Naive B cell (primary cell): ENCODE data around the gene WDFY1. TPM values are rescaled to one million over a fixed set of nuclear protein-coding genes. Genes with fewer than 3 reads are reported as not detected.

Experiments used
- ATAC-seq, 2 donors: fragments of 150-1000 bp; cut with Tn5 transposase; 2 replicates each; pipeline ENCODE4 v1.10.0; 2021; ENCODE audit warnings: low read depth in 2 of 2, mild to moderate bottlenecking in 2 of 2, moderate library complexity in 2 of 2
- DNase-seq: peaks from one replicate; pipeline ENCODE4 v3.0.0; 2022
- H3K27ac Mint-ChIP-seq, 6 donors: one replicate each; pipeline ENCODE4 v1.8.0; 2020 to 2022; ENCODE audit warnings: mild to moderate bottlenecking in 6 of 6, mixed read lengths in 6 of 6, moderate library complexity in 5 of 6, inconsistent platforms in 2 of 6
- H3K27me3 Mint-ChIP-seq, 3 donors: one replicate each; pipeline ENCODE4 v1.8.0; 2021 to 2022; ENCODE audit warnings: mixed read lengths in 3 of 3, mild to moderate bottlenecking in 1 of 3
- H3K36me3 Mint-ChIP-seq, 2 donors: one replicate each; pipeline ENCODE4 v1.8.0; 2020 to 2022; ENCODE audit warnings: mixed read lengths in 2 of 2, inconsistent platforms in 1 of 2, mild to moderate bottlenecking in 1 of 2
- H3K4me1 Mint-ChIP-seq, 3 donors: one replicate each; pipeline ENCODE4 v1.8.0; 2020 to 2022; ENCODE audit warnings: mixed read lengths in 3 of 3, inconsistent platforms in 1 of 3, mild to moderate bottlenecking in 1 of 3, moderate library complexity in 1 of 3
- H3K4me3 Mint-ChIP-seq, 8 donors: one replicate each; pipeline ENCODE4 v1.8.0; 2020 to 2022; ENCODE audit warnings: mild to moderate bottlenecking in 8 of 8, mixed read lengths in 8 of 8, moderate library complexity in 8 of 8, inconsistent platforms in 2 of 8
- H3K9me3 Mint-ChIP-seq, 7 donors: one replicate each; pipeline ENCODE4 v1.8.0; 2020 to 2022; ENCODE audit warnings: mixed read lengths in 7 of 7, mild to moderate bottlenecking in 5 of 7, inconsistent platforms in 2 of 7, moderate library complexity in 1 of 7
- polyA plus RNA-seq, 6 donors: library from polyadenylated mRNA; unstranded; fragments of 300-500 nt; fragmentation: Illumina TruSeq; gene quantifications; one replicate each; pipeline ENCODE4 v1.2.3, GENCODE V29; 2021; ENCODE audit warnings: low read depth in 6 of 6

The WDFY1 gene
- polyA plus RNA-seq, 6 donors from 2014 or later: 12.6 to 39.2 (median 25.3) TPM

GRCh38 chr2:223934870-223935269 lies 10.3 kb downstream of the WDFY1 start:
- ATAC-seq: no peak
- peaks cover 0 to 8% (median 6%) of the 10 kb centered on the region in 7 donors for H3K9me3 Mint-ChIP-seq
- peaks cover 0 to 6% of the 10 kb centered on the region in 2 donors for H3K36me3 Mint-ChIP-seq
- no peak for DNase-seq
- H3K4me3 Mint-ChIP-seq: no peak overlapping the region
- H3K4me1 Mint-ChIP-seq: peaks cover 16 to 49% (median 42%) of the 10 kb centered on the region in 3 donors
- H3K27me3 Mint-ChIP-seq: no peaks in the 10 kb centered on the region
- no peak overlapping the region for H3K27ac Mint-ChIP-seq

- no peak overlapping the region for H3K4me3 Mint-ChIP-seq
- H3K27me3 Mint-ChIP-seq: no peaks in the 10 kb centered on the region
- peak overlapping the region in 4 of 6 donors; percentile 20 to 62 (median 51) for H3K27ac Mint-ChIP-seq
- H3K36me3 Mint-ChIP-seq: peaks cover under 1 to 5% of the 10 kb centered on the region in 2 donors
- ATAC-seq (no peak), DNase-seq (no peak)
- H3K4me1 Mint-ChIP-seq: peaks cover 11 to 50% (median 33%) of the 10 kb centered on the region in 3 donors
- H3K9me3 Mint-ChIP-seq: peaks cover 0 to under 1% (median 0%) of the 10 kb centered on the region in 7 donors
These were observed 12.0 kb downstream of the WDFY1 start for GRCh38 chr2:223932816-223933800.

GRCh38 chr2:223930103-223930976 lies 14.8 kb downstream of the WDFY1 start:
- Mint-ChIP-seq H3K27me3 (no peaks in the 10 kb centered on the region), H3K27ac (peak overlapping the region in 3 of 6 donors; percentile 60 to 72 (median 63)), H3K4me3 (peak overlapping the region in 1 of 8 donors; percentile 35), H3K36me3 (peaks cover 6 to 11% of the 10 kb centered on the region in 2 donors), H3K4me1 (peaks cover 16 to 60% (median 29%) of the 10 kb centered on the region in 3 donors), H3K9me3 (peaks cover 0 to 17% (median 0%) of the 10 kb centered on the region in 7 donors)
- no peak for ATAC-seq
- DNase-seq: no peak

- H3K4me3 Mint-ChIP-seq: peak overlapping the region in 3 of 8 donors; percentile 15 to 40 (median 25)
- H3K27ac Mint-ChIP-seq: peak overlapping the region in 4 of 6 donors; percentile 31 to 72 (median 48)
- H3K36me3 Mint-ChIP-seq: peaks cover 6 to 11% of the 10 kb centered on the region in 2 donors
- no peaks in the 10 kb centered on the region for H3K27me3 Mint-ChIP-seq
- DNase-seq: no peak
- peaks cover 13 to 58% (median 25%) of the 10 kb centered on the region in 3 donors for H3K4me1 Mint-ChIP-seq
- peak in 1 of 2 donors; percentile 23 for ATAC-seq
- peaks cover 0 to 17% (median 0%) of the 10 kb centered on the region in 7 donors for H3K9me3 Mint-ChIP-seq
These were observed 15.5 kb downstream of the WDFY1 start for GRCh38 chr2:223929571-223930102.

- peaks cover 12 to 57% (median 18%) of the 10 kb centered on the region in 3 donors for H3K4me1 Mint-ChIP-seq
These were observed 16.8 kb downstream of the WDFY1 start for GRCh38 chr2:223928113-223929006.

GRCh38 chr2:223925106-223925505 lies 20.0 kb downstream of the WDFY1 start:
- DNase-seq: no peak
- H3K27ac Mint-ChIP-seq: no peak overlapping the region
- no peaks in the 10 kb centered on the region for H3K27me3 Mint-ChIP-seq
- H3K4me1 Mint-ChIP-seq: peaks cover 18 to 49% (median 25%) of the 10 kb centered on the region in 3 donors
- H3K4me3 Mint-ChIP-seq: no peak overlapping the region
- no peak for ATAC-seq
- H3K9me3 Mint-ChIP-seq: peaks cover 0 to 17% (median 0%) of the 10 kb centered on the region in 7 donors
- peaks cover 13 to 26% of the 10 kb centered on the region in 2 donors for H3K36me3 Mint-ChIP-seq

More at GRCh38 chr2:223928113-223929006, 16.8 kb downstream of the WDFY1 start:
- ATAC-seq: no peak
- Mint-ChIP-seq H3K4me3 (no peak overlapping the region), H3K27ac (peak overlapping the region in 1 of 6 donors; percentile 41), H3K36me3 (peaks cover 6 to 11% of the 10 kb centered on the region in 2 donors), H3K27me3 (no peaks in the 10 kb centered on the region), H3K9me3 (peaks cover 0 to 17% (median 0%) of the 10 kb centered on the region in 7 donors)
- no peak for DNase-seq

- ATAC-seq: no peak
- no peak overlapping the region for H3K4me3 Mint-ChIP-seq
- H3K9me3 Mint-ChIP-seq: peaks cover 0 to 17% (median 0%) of the 10 kb centered on the region in 7 donors
- DNase-seq: no peak
- peaks cover 13 to 26% of the 10 kb centered on the region in 2 donors for H3K36me3 Mint-ChIP-seq
- no peak overlapping the region for H3K27ac Mint-ChIP-seq
- peaks cover 18 to 42% (median 32%) of the 10 kb centered on the region in 3 donors for H3K4me1 Mint-ChIP-seq
- no peaks in the 10 kb centered on the region for H3K27me3 Mint-ChIP-seq
These were observed 21.2 kb downstream of the WDFY1 start for GRCh38 chr2:223923976-223924375.

- Mint-ChIP-seq H3K36me3 (peaks cover 6 to 15% of the 10 kb centered on the region in 2 donors), H3K9me3 (peaks cover 0 to 9% (median 0%) of the 10 kb centered on the region in 7 donors), H3K4me1 (peaks cover 11 to 38% (median 37%) of the 10 kb centered on the region in 3 donors), H3K27me3 (no peaks in the 10 kb centered on the region), H3K27ac (peak overlapping the region in 4 of 6 donors; percentile 3 to 39 (median 14)), H3K4me3 (no peak overlapping the region)
- no peak for DNase-seq
- ATAC-seq: no peak
These were observed 22.8 kb downstream of the WDFY1 start for GRCh38 chr2:223922308-223922707.

- DNase-seq: no peak
- H3K4me1 Mint-ChIP-seq: peaks cover 11 to 38% (median 31%) of the 10 kb centered on the region in 3 donors
These were observed 23.9 kb downstream of the WDFY1 start for GRCh38 chr2:223921204-223921603.

GRCh38 chr2:223920109-223920508 lies 25.0 kb downstream of the WDFY1 start:
- no peak for DNase-seq
- H3K27ac Mint-ChIP-seq: peak overlapping the region in 1 of 6 donors; percentile 58
- peaks cover 11 to 15% of the 10 kb centered on the region in 2 donors for H3K36me3 Mint-ChIP-seq
- H3K4me3 Mint-ChIP-seq: no peak overlapping the region
- H3K9me3 Mint-ChIP-seq: no peaks in the 10 kb centered on the region
- ATAC-seq: no peak
- H3K4me1 Mint-ChIP-seq: peaks cover 11 to 34% (median 30%) of the 10 kb centered on the region in 3 donors
- H3K27me3 Mint-ChIP-seq: no peaks in the 10 kb centered on the region

More at GRCh38 chr2:223921204-223921603, 23.9 kb downstream of the WDFY1 start:
- Mint-ChIP-seq H3K4me3 (no peak overlapping the region), H3K36me3 (peaks cover 6 to 15% of the 10 kb centered on the region in 2 donors), H3K27ac (peak overlapping the region in 2 of 6 donors; percentile 18 to 39), H3K27me3 (no peaks in the 10 kb centered on the region), H3K9me3 (no peaks in the 10 kb centered on the region)
- ATAC-seq: no peak

GRCh38 chr2:223918671-223919134 lies 26.4 kb downstream of the WDFY1 start:
- Mint-ChIP-seq H3K4me1 (peaks cover 11 to 36% (median 30%) of the 10 kb centered on the region in 3 donors), H3K4me3 (no peak overlapping the region), H3K9me3 (no peaks in the 10 kb centered on the region), H3K27ac (peak overlapping the region in 3 of 6 donors; percentile 57 to 87 (median 77)), H3K27me3 (no peaks in the 10 kb centered on the region), H3K36me3 (peaks cover 15 to 16% of the 10 kb centered on the region in 2 donors)
- DNase-seq (no peak), ATAC-seq (no peak)
